MM.1S (cell line): Measurements from ENCODE around the gene WDR73.

Experiments used
- DNase-seq: peaks from one replicate; pipeline ENCODE4 v3.0.0-alpha.2; 2015
- H2AFZ ChIP-seq: fragments of 300-600 bp; sonication (generic); 2 replicates; pipeline ENCODE4 v1.6.0; 2016; ENCODE audit warnings: antibody characterized with exemption, low read length
- H3F3A ChIP-seq: fragments of 300-600 bp; sonication (generic); 2 replicates; pipeline ENCODE4 v1.6.1; 2016; ENCODE audit warnings: mild to moderate bottlenecking, antibody characterized with exemption, low read length, moderate library complexity, mixed read lengths; ENCODE audit not compliant: insufficient read depth
- H3K27ac ChIP-seq: fragments of 300-600 bp; sonication (generic); 2 replicates; pipeline ENCODE4 v1.5.1; 2016; ENCODE audit warnings: mild to moderate bottlenecking, low read length
- H3K27me3 ChIP-seq: fragments of 300-600 bp; sonication (generic); replicated peaks from 2 replicates; pipeline ENCODE4 v1.6.0; 2016; ENCODE audit warnings: low read length; ENCODE audit not compliant: insufficient read depth
- H3K36me3 ChIP-seq: fragments of 300-600 bp; sonication (generic); replicated peaks from 2 replicates; pipeline ENCODE4 v1.6.1; 2016; ENCODE audit warnings: mild to moderate bottlenecking, low read length, mixed read lengths; ENCODE audit not compliant: insufficient read depth
- H3K4me1 ChIP-seq: fragments of 300-600 bp; sonication (generic); 2 replicates; pipeline ENCODE4 v1.6.1; 2016; ENCODE audit warnings: low read length, mixed read lengths
- H3K4me2 ChIP-seq: fragments of 300-600 bp; sonication (generic); 2 replicates; pipeline ENCODE4 v1.6.0; 2016; ENCODE audit warnings: low read depth, low read length
- H3K4me3 ChIP-seq: fragments of 300-600 bp; sonication (generic); 2 replicates; pipeline ENCODE4 v1.5.1; 2016; ENCODE audit warnings: low read length, mixed read lengths
- H3K79me2 ChIP-seq: fragments of 300-600 bp; sonication (generic); 2 replicates; pipeline ENCODE4 v1.6.1; 2016; ENCODE audit warnings: mixed run types, low read length, mixed read lengths
- H3K9ac ChIP-seq: fragments of 300-600 bp; sonication (generic); 2 replicates; pipeline ENCODE4 v1.6.1; 2016; ENCODE audit warnings: low read length, mixed read lengths
- H3K9me2 ChIP-seq: fragments of 300-600 bp; sonication (generic); replicated peaks from 2 replicates; pipeline ENCODE4 v1.6.1; 2016; ENCODE audit warnings: mild to moderate bottlenecking, low read length, mixed read lengths; ENCODE audit not compliant: insufficient read depth
- H3K9me3 ChIP-seq: fragments of 300-600 bp; sonication (generic); replicated peaks from 2 replicates; pipeline ENCODE4 v1.6.1; 2016; ENCODE audit warnings: mild to moderate bottlenecking, low read length, mixed read lengths; ENCODE audit not compliant: insufficient read depth
- H4K20me1 ChIP-seq: fragments of 300-600 bp; sonication (generic); 2 replicates; pipeline ENCODE4 v1.6.1; 2016; ENCODE audit warnings: mild to moderate bottlenecking, low read length, moderate library complexity, mixed read lengths; ENCODE audit not compliant: insufficient read depth
- CTCF ChIP-seq: fragments of 300-600 bp; sonication (generic); IDR thresholded peaks from 2 replicates; pipeline ENCODE4 v1.5.1; 2016; ENCODE audit warnings: antibody characterized with exemption, low read length, mixed read lengths
- EZH2 ChIP-seq: fragments of 300-600 bp; sonication (generic); optimal IDR thresholded peaks from 2 replicates; pipeline ENCODE3; 2017; ENCODE audit warnings: low read depth, mild to moderate bottlenecking, antibody characterized with exemption, low read length, mixed read lengths
- EZH2phosphoT487 ChIP-seq: fragments of 300-600 bp; sonication (generic); IDR thresholded peaks from 2 replicates; pipeline ENCODE4 v1.6.1; 2018; ENCODE audit warnings: antibody characterized with exemption, low read length

Gene WDR73

GRCh38 chr15:84699538-84700191 is 45.6 kb upstream of the WDR73 start:
- no peaks in the 10 kb centered on the region for H3K9me3 ChIP-seq
- H4K20me1 ChIP-seq: peaks cover 18% of the 10 kb centered on the region
- peaks cover 97% of the 10 kb centered on the region for H3K79me2 ChIP-seq

GRCh38 chr15:84697236-84697990 is 43.3 kb upstream of the WDR73 start:
- TF ChIP-seq EZH2phosphoT487: no peak
- Histone ChIP-seq H4K20me1 (peaks cover 18% of the 10 kb centered on the region), H3K79me2 (peaks cover 97% of the 10 kb centered on the region), H3K4me1 (no peaks in the 10 kb centered on the region), H2AFZ (no peak overlapping the region), H3K4me3 (no peak overlapping the region), H3K27ac (no peak overlapping the region), H3K36me3 (no peaks in the 10 kb centered on the region), H3K9ac (no peak overlapping the region), H3K9me2 (no peaks in the 10 kb centered on the region), H3K27me3 (no peaks in the 10 kb centered on the region), H3F3A (0 out of 2 replicates have a peak, but pooled peaks cover 6% of the 10 kb centered on the region), H3K9me3 (no peaks in the 10 kb centered on the region), H3K4me2 (no peak overlapping the region)
- DNase-seq: no peak

More at GRCh38 chr15:84699538-84700191, 45.6 kb upstream of the WDR73 start:
- H3K4me3 ChIP-seq: no peak overlapping the region
- H2AFZ ChIP-seq: no peak overlapping the region
- 0 out of 2 replicates have a peak, but pooled peaks cover 6% of the 10 kb centered on the region for H3F3A ChIP-seq
- H3K27ac ChIP-seq: no peak overlapping the region
- H3K27me3 ChIP-seq: no peaks in the 10 kb centered on the region
- H3K9me2 ChIP-seq: no peaks in the 10 kb centered on the region
- no peak overlapping the region for H3K9ac ChIP-seq
- no peaks in the 10 kb centered on the region for H3K36me3 ChIP-seq
- TF ChIP-seq EZH2: no peak
- TF ChIP-seq EZH2phosphoT487: no peak
- no peak for TF ChIP-seq CTCF
- no peaks in the 10 kb centered on the region for H3K4me1 ChIP-seq
- no peak overlapping the region for H3K4me2 ChIP-seq
- no peak for DNase-seq

GRCh38 chr15:84696757-84697156 is 42.7 kb upstream of the WDR73 start:
- Histone ChIP-seq H4K20me1 (peaks cover 18% of the 10 kb centered on the region), H3K4me1 (no peaks in the 10 kb centered on the region), H3K4me3 (no peak overlapping the region), H3F3A (0 out of 2 replicates have a peak, but pooled peaks cover 6% of the 10 kb centered on the region), H2AFZ (no peak overlapping the region), H3K36me3 (no peaks in the 10 kb centered on the region), H3K79me2 (peaks cover 97% of the 10 kb centered on the region), H3K9me2 (no peaks in the 10 kb centered on the region), H3K9ac (no peak overlapping the region), H3K27me3 (no peaks in the 10 kb centered on the region), H3K27ac (no peak overlapping the region), H3K4me2 (no peak overlapping the region), H3K9me3 (no peaks in the 10 kb centered on the region)
- no peak for DNase-seq
- TF ChIP-seq EZH2phosphoT487: no peak
- TF ChIP-seq EZH2: no peak
- TF ChIP-seq CTCF: no peak
